Mammary microvascular endothelial cell (primary cell): ENCODE data around the gene GYG2. TPM values are rescaled to one million over a fixed set of nuclear protein-coding genes. Genes with fewer than 3 reads are reported as not detected.

Experiments
- total RNA-seq: library from RNA; depleted of rRNA; stranded (reverse); fragments of >200 nt; gene quantifications from 2 replicates; pipeline ENCODE4 v1.2.3, GENCODE V29; 2015

Gene GYG2
- 0.05 TPM in 1 of 2 replicates, not detected in the other for total RNA-seq

DNA sequence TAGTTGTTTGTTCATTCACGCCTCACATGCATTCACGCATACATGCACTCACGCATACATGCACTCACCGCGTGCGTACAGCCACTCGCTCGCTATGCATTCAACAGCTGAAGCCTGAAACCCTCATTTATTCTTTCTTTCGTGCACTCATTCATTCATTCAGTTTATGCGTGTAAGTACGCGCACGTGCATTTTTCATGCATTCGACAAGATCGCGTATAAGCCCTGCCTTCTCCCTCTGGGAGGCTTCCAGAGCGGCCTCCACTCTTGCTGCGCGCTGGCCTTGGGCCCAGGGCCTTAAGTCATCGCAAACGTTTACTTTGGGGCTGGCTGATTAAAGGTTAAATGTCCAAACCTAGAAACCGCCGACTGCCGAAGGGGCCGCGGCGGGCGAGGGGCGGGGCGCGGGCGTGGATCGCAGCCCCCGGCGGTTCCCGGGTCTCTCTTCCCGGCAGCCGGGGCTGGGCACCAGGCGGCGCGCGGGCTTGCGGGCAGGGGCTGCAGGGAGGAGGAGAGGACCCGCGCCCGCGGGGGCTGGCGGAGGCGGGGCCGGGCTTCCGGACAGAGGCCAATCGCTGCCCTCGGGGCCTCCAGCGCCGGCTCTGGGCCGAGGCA is at the start of gene GYG2:
GYG2 (plus strand) TSS at position 587 of the 615 bp plus-strand sequence. CDS start 1,259 bp downstream, outside the sequence.

DNA sequence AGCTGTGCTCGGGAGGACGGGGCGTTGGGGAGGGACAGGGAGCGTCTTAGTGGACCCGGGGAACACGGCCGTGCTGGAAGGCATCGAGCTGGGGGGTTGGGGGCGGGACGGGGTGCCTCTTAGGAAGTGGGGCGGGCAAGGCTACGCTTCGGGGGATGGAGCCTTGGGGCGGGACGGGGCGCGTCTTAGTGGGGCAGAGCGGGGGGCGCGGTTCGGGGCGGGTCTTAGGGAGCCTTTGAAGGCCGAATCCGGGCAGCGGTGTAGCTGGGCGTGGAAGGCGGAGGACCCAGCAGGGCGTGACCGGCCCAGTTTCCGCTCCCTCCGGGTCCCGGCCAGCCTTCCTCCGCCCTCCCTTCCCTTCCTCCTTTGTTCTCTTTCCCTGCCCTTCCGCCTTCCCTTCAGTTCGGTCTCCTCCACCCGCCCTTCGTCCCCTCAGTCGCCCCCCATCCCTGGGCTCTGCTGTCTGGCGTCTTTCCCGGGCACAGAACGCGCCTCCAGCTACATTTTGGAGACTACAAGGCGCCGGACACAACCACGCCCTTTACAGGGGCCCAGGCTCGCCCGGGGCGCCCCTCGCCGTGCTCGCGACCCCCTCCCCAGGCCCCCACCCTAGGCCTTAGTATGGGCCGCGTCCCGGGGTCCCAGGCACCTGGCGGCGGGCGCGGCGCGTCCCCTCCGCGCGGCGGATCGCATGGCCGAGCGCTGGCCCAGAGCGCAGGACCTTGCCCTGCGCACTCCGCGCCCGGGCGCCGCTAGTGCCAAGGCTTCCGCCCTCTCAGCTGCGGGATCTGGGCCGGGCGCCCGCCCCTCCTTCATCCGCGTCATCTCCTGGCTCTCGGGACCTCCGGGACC is 100.1 kb downstream of the GYG2 start, which contains the start of gene ARSD:
ARSD (minus strand) TSS at position 757 of the 852 bp plus-strand sequence; CDS start at position 693, 64 bp downstream.

Other genes with a start within 250 kb of the GYG2 start
- 559 and 596 TPM in 2 replicates for gene CD99, start 137.6 kb upstream of the GYG2 start, total RNA-seq
- 0.49 and 1.7 TPM in 2 replicates for gene XG, start 76.9 kb upstream of the GYG2 start, total RNA-seq
- gene ARSD, start 100.4 kb downstream of the GYG2 start, total RNA-seq = 15.4 and 17.5 TPM in 2 replicates
- not detected in 2 replicates for gene ARSH, start 177.6 kb downstream of the GYG2 start, total RNA-seq
- gene ARSF, start 212.5 kb downstream of the GYG2 start, total RNA-seq = not detected in 2 replicates